ENCODE measurements around the gene DGKG. TPM values are rescaled to one million over a fixed set of nuclear protein-coding genes. Genes with fewer than 3 reads are reported as not detected.
A peak's percentile ranks its signal among the peaks of the same experiment; 100 is the strongest.

DGKG gene
- under 1 TPM; 0.17 to 0.64 TPM for total RNA-seq

DNA sequence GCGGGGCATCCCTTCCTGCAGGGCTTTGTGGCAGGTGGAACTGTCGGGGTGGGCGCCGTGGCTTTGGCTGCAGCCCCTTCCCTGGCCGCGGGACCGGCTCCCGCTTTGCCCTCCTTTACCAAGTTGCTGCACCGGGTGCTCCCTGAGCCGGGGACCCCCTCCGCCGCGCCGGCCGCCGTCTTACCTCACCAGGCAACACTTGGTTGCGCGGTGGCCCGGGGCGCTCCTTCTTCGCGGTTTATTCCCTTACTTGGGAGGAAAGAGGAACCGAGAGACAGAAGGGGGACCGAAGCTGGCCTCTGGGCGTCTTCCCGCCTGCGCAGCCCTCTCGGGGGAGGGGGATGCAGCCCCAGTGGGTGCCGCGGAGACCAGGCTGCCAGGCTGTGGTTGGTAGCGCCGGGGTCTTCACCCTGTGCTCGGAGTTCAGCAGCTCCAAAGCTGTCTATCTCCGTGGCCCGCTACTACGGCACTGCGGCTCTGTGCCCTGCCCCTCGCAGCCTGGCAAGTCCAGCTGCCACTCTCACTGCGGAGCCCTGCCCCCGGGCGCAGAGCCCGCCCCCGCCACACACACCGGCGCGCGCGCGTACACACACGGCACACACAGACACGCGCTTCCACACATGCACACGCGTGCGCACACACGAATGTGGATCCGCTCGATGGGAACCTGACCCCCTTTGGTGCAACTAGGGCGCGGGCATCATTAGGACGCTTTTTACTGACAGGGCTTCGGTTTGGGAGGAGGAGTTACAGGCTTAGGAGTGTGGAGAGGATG, at the start of gene DGKG:
TSS of gene DGKG (minus strand) at position 473 of the 775 bp plus-strand sequence. CDS start 41,775 bp downstream, outside the sequence.
- Histone ChIP-seq H3K4me3 (peak within 1 kb of the TSS; percentile 29), H3K36me3 (no peaks in the 10 kb centered on the region), H3K4me1 (no peaks in the 10 kb centered on the region), H3K9me3 (no peaks in the 10 kb centered on the region), H3K27ac (no peak within 1 kb of the TSS), H3K9ac (ENCODE audit: low read depth in 2 of 2, low read length in 2 of 2) (peak within 1 kb of the TSS in 1 of 2 donors; percentile 47), H3K27me3 (peaks cover 24% of the 10 kb centered on the region)
- intact Hi-C loops (cut with DNase I) = no loop called here
- TF ChIP-seq, protein P1, sequence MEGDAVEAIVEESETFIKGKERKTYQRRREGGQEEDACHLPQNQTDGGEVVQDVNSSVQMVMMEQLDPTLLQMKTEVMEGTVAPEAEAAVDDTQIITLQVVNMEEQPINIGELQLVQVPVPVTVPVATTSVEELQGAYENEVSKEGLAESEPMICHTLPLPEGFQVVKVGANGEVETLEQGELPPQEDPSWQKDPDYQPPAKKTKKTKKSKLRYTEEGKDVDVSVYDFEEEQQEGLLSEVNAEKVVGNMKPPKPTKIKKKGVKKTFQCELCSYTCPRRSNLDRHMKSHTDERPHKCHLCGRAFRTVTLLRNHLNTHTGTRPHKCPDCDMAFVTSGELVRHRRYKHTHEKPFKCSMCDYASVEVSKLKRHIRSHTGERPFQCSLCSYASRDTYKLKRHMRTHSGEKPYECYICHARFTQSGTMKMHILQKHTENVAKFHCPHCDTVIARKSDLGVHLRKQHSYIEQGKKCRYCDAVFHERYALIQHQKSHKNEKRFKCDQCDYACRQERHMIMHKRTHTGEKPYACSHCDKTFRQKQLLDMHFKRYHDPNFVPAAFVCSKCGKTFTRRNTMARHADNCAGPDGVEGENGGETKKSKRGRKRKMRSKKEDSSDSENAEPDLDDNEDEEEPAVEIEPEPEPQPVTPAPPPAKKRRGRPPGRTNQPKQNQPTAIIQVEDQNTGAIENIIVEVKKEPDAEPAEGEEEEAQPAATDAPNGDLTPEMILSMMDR (IDR thresholded peaks at IDR 0.05) = no peak
- peak; percentile 19 for DNase-seq

DNA sequence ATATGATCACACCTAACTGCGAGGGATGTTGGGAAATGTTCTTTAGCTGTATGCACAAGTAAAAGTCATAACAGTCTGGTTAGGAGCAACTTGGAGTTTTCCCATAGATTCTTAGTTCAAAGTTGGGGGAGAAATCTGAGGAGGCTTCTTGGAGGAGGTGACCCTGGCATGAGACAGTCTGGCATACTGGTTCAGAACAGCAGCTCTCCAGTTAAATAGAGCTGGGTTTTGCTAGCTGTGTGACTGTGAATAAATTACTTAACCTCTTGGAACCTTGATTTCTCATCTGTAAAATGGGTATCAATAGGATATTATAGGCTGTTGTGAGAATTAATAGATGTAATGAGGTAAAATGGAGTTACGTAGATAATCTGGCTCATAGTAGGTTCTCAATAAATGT, 49.1 kb upstream of the DGKG start:
- H3K27ac ChIP-seq = no peak overlapping the region
- TF ChIP-seq, protein P1 (IDR thresholded peaks at IDR 0.05) = no peak
- intact Hi-C loops (cut with DNase I) = no loop called here

DNA sequence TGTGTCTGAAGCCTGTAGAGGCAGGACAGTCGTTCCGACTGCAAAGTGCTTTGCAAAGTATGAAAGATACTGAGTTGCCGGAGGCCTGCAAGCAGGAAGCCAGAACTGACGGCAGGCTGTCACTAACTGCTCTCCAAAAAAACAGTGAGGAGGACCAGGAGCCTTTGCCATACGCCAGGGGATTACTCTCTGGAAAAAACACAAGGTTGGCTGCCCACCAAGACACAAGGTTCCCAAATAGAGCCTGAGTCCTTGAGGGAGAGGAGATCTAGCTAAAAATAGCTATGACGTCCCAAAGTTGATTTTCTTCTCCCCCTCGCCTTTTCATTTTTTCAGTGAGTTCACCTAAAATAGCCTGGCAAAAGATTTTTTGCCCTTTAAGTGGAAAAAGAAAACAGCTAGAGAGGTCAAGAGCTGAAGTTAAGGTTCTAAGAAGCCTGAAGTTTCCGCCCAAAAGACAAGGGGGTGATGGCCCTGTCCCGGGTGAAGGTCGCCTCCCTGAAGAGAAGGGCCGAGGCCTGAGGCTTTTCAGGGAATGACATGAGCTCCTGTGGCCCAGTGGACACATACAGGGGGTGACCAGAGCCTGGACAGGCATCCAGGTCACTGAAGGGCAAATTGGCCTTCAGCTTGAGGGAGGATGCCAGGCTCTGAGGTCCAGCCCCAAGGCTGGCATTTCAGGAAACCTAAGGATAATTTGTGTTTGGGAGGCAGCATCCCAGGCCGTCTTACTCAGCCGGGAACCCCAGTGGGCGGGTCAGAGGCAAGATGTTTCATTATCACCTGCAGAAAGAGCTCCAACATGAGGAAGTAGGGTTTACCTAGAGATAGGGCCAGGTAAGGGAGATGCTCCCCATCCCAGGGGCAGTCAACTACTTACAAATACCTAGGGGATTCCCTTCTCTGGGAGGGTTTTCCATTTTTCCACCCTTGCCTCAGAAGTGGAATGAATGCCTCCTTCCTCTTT, 44.9 kb upstream of the DGKG start:
- Histone ChIP-seq H3K9ac (ENCODE audit: low read depth in 2 of 2, low read length in 2 of 2) (no peak overlapping the region), H3K4me1 (no peaks in the 10 kb centered on the region), H3K4me3 (no peak overlapping the region), H3K27me3 (no peaks in the 10 kb centered on the region), H3K27ac (no peak overlapping the region), H3K36me3 (no peaks in the 10 kb centered on the region), H3K9me3 (no peaks in the 10 kb centered on the region)
- TF ChIP-seq, protein P1 (IDR thresholded peaks at IDR 0.05) = no peak
- no peak for DNase-seq
- intact Hi-C loops (cut with DNase I) = no loop called here

More for the DNA sequence above, 49.1 kb upstream of the DGKG start:
- no peaks in the 10 kb centered on the region for H3K27me3 ChIP-seq
- no peaks in the 10 kb centered on the region for H3K9me3 ChIP-seq
- no peak for DNase-seq
- no peaks in the 10 kb centered on the region for H3K36me3 ChIP-seq
- no peak overlapping the region for H3K4me3 ChIP-seq
- H3K4me1 ChIP-seq = no peaks in the 10 kb centered on the region
- no peak overlapping the region for H3K9ac ChIP-seq (ENCODE audit: low read depth in 2 of 2, low read length in 2 of 2)

DNA sequence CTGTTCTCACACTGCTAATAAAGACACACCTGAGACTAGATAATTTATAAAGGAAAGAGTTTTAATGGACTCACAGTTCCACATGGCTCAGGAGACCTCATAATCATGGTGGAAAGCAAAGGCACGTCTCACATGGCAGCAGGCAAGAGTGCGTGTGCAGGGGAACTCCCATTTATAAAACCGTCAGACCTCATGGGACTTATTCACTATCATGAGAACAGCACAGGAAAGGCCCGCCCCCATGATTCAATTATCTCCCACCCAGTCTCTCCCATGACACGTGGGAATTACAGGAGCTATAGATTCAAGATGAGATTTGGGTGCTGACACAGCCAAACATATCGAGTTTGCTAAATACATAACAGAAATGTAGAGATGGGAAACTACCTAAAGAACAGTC, 39.5 kb upstream of the DGKG start:
- Histone ChIP-seq H3K36me3 (no peaks in the 10 kb centered on the region), H3K9me3 (no peaks in the 10 kb centered on the region), H3K27me3 (no peaks in the 10 kb centered on the region), H3K4me1 (no peaks in the 10 kb centered on the region), H3K4me3 (no peak overlapping the region), H3K9ac (ENCODE audit: low read depth in 2 of 2, low read length in 2 of 2) (no peak overlapping the region), H3K27ac (no peak overlapping the region)
- intact Hi-C loops (cut with DNase I) = no loop called here
- TF ChIP-seq, protein P1 (IDR thresholded peaks at IDR 0.05) = no peak
- DNase-seq = no peak

DNA sequence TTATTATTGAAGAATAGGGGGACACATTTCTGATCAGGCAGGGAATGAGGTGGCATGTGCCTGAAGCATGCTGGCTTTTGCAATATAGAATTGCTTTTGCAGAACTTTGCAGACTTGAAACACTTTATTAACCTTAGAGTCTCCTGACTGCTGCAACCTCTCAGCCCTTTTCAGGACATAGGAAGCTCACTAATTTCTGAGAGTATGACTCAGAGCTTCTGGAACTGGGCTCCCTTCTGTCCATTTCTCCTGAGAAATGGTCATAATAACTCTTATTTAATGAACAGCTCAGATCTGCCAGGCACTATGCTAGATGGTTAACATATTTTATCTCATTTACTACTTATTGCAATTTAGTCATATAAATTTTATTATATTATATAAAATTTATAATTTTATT, 38.6 kb upstream of the DGKG start:
- intact Hi-C loops (cut with DNase I) = no loop called here
- no peak overlapping the region for H3K27ac ChIP-seq

More for the DNA sequence above, 38.6 kb upstream of the DGKG start:
- Histone ChIP-seq H3K9me3 (no peaks in the 10 kb centered on the region), H3K27me3 (no peaks in the 10 kb centered on the region), H3K4me3 (no peak overlapping the region), H3K9ac (ENCODE audit: low read depth in 2 of 2, low read length in 2 of 2) (no peak overlapping the region), H3K4me1 (no peaks in the 10 kb centered on the region), H3K36me3 (no peaks in the 10 kb centered on the region)
- TF ChIP-seq, protein P1 (IDR thresholded peaks at IDR 0.05) = no peak
- no peak for DNase-seq
